ENCODE measurements around the gene RBFA. TPM values are rescaled to one million over a fixed set of nuclear protein-coding genes. Genes with fewer than 3 reads are reported as not detected.

Gene RBFA
- total and polyA plus RNA-seq, 2 of the 13 experiments (the other 11 are each of a cell fraction or from before 2014, with no cell fraction given) = 29.7 to 42.4 TPM

DNA sequence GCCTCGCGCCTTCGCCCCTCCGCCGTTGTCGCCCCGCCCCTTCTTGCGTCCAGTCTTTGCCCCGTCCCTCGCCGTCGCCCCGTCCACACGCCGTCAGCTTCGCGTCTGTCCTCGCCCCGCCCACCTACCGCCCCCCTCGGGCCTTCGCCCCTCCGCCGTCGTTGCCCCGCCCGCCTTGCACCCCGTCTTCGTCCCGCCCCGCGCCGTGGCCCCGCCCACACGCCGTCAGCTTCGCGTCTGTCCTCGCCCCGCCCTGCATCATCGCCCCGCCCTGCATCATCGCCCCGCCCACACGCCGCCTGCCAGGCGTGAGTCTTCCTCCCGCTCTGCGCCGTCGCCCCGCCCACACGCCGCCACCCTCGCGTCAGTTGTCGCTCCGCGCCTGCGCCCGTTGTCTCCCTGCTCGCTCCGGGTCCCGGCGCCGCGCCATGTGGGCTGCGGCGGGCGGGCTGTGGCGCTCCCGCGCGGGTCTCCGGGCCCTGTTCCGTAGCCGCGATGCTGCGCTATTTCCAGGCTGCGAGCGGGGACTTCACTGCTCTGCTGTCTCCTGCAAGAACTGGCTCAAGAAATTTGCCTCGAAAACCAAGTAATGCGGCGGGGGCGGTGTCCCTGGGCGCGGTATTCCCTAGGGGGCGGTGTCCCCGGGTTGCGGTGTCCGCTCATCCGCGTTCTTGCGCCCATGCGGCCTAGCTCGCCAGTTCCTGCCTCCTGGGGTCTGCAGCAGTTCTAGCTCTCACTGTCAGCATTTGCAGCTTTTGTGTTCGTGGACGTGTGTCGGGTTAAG is at the start of gene RBFA (continued):
- TF ChIP-seq, protein P1, sequence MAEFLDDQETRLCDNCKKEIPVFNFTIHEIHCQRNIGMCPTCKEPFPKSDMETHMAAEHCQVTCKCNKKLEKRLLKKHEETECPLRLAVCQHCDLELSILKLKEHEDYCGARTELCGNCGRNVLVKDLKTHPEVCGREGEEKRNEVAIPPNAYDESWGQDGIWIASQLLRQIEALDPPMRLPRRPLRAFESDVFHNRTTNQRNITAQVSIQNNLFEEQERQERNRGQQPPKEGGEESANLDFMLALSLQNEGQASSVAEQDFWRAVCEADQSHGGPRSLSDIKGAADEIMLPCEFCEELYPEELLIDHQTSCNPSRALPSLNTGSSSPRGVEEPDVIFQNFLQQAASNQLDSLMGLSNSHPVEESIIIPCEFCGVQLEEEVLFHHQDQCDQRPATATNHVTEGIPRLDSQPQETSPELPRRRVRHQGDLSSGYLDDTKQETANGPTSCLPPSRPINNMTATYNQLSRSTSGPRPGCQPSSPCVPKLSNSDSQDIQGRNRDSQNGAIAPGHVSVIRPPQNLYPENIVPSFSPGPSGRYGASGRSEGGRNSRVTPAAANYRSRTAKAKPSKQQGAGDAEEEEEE (CRISPR knock-in tag; IDR thresholded peaks at IDR 0.05; ENCODE audit: borderline replicate concordance) = peak; percentile 49; the same call in 1 of the 2 replicates
- TF ChIP-seq ZNF740 (CRISPR knock-in tag; IDR thresholded peaks at IDR 0.05) (no peak), ZNF792 (CRISPR knock-in tag; IDR thresholded peaks at IDR 0.05) (no peak)
- TF ChIP-seq, protein P2, sequence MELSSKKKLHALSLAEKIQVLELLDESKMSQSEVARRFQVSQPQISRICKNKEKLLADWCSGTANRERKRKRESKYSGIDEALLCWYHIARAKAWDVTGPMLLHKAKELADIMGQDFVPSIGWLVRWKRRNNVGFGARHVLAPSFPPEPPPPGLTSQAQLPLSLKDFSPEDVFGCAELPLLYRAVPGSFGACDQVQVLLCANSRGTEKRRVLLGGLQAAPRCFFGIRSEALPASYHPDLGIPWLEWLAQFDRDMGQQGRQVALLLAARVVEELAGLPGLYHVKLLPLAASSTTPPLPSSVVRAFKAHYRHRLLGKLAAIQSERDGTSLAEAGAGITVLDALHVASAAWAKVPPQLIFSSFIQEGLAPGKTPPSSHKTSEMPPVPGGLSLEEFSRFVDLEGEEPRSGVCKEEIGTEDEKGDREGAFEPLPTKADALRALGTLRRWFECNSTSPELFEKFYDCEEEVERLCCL (CRISPR knock-in tag; IDR thresholded peaks at IDR 0.05; ENCODE audit: borderline replicate concordance) = no peak
- TF ChIP-seq, protein P3, sequence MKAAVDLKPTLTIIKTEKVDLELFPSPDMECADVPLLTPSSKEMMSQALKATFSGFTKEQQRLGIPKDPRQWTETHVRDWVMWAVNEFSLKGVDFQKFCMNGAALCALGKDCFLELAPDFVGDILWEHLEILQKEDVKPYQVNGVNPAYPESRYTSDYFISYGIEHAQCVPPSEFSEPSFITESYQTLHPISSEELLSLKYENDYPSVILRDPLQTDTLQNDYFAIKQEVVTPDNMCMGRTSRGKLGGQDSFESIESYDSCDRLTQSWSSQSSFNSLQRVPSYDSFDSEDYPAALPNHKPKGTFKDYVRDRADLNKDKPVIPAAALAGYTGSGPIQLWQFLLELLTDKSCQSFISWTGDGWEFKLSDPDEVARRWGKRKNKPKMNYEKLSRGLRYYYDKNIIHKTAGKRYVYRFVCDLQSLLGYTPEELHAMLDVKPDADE (CRISPR knock-in tag; IDR thresholded peaks at IDR 0.05) = no peak
- TF ChIP-seq, protein P4, sequence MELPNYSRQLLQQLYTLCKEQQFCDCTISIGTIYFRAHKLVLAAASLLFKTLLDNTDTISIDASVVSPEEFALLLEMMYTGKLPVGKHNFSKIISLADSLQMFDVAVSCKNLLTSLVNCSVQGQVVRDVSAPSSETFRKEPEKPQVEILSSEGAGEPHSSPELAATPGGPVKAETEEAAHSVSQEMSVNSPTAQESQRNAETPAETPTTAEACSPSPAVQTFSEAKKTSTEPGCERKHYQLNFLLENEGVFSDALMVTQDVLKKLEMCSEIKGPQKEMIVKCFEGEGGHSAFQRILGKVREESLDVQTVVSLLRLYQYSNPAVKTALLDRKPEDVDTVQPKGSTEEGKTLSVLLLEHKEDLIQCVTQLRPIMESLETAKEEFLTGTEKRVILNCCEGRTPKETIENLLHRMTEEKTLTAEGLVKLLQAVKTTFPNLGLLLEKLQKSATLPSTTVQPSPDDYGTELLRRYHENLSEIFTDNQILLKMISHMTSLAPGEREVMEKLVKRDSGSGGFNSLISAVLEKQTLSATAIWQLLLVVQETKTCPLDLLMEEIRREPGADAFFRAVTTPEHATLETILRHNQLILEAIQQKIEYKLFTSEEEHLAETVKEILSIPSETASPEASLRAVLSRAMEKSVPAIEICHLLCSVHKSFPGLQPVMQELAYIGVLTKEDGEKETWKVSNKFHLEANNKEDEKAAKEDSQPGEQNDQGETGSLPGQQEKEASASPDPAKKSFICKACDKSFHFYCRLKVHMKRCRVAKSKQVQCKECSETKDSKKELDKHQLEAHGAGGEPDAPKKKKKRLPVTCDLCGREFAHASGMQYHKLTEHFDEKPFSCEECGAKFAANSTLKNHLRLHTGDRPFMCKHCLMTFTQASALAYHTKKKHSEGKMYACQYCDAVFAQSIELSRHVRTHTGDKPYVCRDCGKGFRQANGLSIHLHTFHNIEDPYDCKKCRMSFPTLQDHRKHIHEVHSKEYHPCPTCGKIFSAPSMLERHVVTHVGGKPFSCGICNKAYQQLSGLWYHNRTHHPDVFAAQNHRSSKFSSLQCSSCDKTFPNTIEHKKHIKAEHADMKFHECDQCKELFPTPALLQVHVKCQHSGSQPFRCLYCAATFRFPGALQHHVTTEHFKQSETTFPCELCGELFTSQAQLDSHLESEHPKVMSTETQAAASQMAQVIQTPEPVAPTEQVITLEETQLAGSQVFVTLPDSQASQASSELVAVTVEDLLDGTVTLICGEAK (IDR thresholded peaks at IDR 0.05) = no peak
- TF ChIP-seq, protein P4 (CRISPR knock-in tag; IDR thresholded peaks at IDR 0.05) = no peak; the same call in 1 of the 2 replicates
- TF ChIP-seq, protein P5, sequence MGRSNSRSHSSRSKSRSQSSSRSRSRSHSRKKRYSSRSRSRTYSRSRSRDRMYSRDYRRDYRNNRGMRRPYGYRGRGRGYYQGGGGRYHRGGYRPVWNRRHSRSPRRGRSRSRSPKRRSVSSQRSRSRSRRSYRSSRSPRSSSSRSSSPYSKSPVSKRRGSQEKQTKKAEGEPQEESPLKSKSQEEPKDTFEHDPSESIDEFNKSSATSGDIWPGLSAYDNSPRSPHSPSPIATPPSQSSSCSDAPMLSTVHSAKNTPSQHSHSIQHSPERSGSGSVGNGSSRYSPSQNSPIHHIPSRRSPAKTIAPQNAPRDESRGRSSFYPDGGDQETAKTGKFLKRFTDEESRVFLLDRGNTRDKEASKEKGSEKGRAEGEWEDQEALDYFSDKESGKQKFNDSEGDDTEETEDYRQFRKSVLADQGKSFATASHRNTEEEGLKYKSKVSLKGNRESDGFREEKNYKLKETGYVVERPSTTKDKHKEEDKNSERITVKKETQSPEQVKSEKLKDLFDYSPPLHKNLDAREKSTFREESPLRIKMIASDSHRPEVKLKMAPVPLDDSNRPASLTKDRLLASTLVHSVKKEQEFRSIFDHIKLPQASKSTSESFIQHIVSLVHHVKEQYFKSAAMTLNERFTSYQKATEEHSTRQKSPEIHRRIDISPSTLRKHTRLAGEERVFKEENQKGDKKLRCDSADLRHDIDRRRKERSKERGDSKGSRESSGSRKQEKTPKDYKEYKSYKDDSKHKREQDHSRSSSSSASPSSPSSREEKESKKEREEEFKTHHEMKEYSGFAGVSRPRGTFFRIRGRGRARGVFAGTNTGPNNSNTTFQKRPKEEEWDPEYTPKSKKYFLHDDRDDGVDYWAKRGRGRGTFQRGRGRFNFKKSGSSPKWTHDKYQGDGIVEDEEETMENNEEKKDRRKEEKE (IDR thresholded peaks at IDR 0.05) = no peak
- TF ChIP-seq, protein P6, sequence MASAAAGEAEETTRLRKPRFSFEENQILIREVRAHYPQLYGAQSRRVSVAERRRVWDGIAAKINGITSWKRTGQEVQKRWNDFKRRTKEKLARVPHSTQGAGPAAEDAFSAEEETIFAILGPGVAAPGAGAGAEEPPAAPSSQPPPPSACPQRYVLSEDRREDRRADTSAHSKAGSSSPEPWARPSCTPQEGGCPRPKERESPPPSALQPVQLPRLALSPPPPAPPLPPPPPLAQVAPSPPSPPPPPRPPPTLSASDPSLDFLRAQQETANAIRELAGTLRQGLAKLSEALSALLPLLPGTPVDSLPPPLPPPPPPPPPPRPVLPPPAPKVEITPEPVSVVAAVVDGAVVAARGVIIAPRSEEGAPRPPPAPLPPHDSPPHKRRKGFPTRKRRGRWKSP (CRISPR knock-in tag; IDR thresholded peaks at IDR 0.05) = peak; percentile 93

Data from HepG2 (cell line).